HTR-8/SVneo (cell line): ENCODE results near the gene TPST1.
"Not testable (repeated sequence)": the region's sequence is repeated elsewhere in the genome, so short reads cannot be mapped to it uniquely, and the experiment has no call there.

Source experiments
- DNase-seq: peaks from one replicate; pipeline ENCODE4 v3.0.0; 2011; ENCODE audit warnings: low spot score, mixed read lengths; ENCODE audit not compliant: insufficient read length
- FAIRE-seq: peaks from 2 replicates; lab custom pipeline; 2011; peaks lifted over from hg19 to GRCh38; lab: Jason Lieb, UNC

The TPST1 gene

DNA sequence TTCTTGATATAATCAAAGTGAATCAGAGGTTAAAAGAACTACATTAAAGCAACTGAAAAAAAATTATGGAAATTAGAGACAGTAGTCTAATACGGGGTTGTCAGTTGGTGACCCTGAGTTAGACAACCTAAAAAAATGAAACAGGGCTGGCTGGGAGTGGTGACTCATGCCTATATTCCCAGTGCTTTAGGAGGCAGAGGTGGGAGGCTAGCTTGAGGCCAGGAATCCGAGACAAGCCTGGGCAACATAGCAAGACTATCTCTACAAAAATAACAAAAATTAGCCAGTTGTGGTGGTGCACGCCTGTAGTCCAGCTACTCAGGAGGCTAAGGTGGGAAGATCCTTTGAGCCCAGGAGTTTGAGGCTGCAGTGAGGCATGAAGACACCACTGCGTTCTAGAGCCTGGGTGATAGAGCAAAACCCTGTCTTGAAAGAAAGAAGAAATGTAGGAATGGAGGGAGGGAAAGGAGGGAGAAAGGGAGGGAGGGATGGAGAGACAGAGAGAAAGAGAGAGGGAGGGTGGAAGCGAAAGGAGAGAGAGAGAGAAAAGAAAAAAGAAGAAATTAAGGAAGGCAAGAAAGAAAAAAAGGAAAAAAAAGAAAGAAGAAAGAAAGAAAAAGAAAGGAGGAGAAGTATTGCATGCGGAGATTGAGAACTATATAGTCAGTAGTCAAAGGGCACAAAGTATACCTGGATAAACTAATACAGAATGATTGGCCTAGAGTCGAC, 166.1 kb downstream of the TPST1 start:
- DNase-seq (no peak), FAIRE-seq (no peak)

DNA sequence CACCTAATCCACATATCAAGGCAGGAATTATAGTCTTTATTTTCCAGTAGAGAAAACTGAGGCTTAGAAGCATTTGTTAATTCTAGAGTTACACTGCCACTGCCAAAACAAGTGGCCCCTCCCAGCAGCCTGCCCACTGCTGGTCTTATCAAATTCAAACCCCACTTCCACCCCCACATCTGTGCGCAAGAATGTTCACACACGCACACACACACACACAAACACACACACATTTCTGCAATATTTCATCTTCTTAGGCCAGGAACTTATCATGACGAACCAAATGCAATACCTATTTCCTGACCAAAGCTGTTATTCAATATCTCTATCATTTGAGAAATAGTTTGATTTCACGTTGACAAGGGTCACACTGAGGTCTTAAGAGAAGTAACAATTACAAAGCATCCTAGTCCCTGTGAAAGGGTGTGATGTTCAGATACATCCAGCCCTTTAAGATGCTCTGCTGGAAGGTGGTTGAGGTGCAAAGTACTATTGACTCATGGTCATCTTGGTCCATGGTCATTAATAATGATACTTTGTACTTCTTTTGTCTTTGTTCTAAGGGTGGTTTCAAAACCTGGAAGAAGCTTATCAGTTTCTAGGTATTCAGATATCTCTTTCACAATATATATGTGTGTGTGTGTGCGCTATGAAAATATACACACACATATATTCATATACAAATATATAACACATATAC, 169.2 kb downstream of the TPST1 start:
- not testable (repeated sequence) for FAIRE-seq, DNase-seq

DNA sequence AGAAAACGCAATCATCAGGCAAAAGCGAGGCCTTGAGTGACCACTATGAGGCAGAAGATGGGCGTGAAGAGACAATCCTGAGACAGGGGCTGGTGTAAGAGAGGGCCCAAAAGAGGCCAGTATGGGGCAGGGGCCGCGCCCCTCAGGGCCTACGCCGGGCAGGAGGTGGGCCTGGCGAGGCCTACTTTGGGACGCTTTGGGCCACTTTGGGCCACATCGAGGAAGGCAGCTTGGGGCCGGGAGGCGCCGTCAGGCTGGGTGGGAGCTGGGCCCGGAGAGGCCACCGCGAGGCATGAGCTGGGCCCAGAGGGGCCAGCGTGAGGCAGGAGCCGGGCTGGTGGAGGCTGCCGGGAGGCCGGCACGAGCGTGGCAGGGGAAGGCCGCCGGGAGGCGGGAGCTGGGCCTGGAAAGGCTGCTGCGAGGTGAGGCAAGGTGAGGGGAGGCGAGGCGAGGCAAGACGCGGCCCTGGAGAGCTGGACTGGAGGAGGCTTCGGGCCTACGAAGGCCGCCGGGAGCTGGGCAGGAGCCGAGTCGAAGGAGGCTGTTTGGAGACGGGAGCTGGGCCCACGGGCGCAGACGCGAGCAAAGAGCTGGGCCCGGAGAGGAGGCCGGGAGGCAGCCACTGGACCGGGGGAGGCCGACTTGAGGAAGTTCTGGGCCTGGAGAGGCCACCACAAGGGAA, 171.3 kb downstream of the TPST1 start:
- no peak for FAIRE-seq
- DNase-seq: no peak

DNA sequence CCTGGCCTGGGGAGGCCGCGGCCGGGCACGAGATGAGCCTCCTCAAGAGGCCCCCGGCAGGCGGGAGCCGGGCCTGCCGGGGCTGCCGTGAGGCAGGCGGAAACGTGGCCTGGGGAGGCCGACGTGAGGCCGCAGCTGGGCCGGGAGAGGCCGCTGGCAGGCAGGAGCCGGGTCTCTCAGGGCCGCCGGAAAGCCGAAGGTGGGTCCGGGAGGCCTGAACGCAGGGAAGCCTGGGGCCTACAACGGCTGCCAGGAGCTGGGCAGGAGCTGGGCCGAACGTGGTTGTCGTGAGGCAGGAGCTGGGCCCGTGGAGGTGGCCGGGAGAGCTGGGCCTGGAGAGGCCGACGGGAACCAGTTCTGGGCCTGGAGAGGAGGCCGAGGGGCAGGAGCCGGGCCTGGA, 171.9 kb downstream of the TPST1 start:
- DNase-seq: no peak
- FAIRE-seq: no peak

DNA sequence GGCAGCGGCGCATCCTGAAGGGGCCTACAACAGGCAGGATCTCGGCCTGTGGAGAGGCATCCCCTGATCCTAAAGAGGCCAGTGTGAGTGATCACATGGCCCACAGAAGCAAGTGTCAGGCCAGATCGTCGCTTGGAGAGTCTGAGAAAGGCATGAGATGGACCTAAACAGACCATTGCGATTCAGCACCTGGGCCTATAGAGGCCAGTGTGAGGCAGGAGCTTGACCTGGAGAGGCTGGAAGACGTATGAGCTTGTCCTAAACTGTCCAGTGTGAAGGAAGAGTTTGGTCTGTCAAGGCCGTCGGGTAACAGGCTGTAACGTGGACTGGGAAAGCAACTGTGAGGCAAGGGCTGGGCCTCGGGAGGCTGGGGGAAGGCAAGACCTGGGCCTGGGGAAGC, 172.6 kb downstream of the TPST1 start:
- FAIRE-seq (no peak), DNase-seq (no peak)

DNA sequence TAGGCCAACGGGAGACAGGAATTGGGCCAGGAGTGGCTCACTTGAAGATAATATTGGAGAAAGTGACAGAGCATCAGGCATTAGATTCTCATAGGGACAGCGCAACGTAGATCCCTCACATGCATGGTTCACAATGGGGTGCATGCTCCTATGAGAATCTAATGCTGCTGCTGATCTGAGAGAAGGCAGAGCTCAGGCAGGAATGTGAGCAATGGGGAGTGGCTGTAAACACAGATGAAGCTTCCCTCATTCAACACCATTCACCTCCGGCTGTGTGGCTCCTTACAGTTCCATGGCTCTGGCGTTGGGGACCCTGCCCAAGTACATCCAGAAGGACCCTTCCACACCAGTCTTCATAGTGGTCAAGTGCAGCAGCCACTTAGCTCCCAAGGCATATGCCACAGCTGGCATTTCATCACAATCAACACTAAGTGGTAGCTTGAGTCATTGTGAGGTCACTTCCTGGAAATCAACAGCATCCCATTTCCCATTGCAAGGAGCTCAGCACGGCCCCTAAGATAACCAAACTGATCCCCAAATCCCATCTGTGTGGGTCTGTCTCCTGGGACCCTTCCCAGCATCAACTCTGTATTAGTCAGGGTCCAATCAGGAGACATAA, 174.5 kb downstream of the TPST1 start:
- DNase-seq (no peak), FAIRE-seq (no peak)

DNA sequence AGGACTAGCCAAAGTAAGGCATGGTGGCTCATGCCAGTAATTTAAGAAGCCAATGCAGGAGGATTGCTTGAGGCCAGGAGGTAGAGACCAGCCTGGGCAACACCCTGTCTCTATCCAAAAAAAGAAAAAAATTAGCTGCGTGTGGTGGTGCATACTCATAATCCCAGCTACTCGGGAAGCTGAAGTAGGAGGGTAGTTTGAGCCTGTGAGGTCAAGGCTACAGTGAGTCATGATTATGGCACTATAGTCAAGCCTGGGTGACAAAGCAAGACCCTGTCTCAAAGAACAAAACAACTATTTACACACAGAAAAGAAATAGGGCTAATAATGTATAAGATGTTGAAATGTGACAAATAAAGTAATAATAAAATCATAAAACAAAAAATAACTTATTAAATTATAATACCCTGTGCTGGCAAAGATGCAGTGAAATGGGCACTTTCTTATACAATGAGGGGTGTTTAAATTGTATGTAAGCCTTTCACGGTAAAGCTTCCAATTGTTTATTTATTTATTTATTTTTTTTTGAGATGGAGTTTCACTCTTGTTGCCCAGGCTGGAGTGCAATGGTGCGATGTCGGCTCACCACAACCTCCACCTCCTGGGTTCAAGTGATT, 175.2 kb downstream of the TPST1 start:
- FAIRE-seq: no peak
- no peak for DNase-seq

DNA sequence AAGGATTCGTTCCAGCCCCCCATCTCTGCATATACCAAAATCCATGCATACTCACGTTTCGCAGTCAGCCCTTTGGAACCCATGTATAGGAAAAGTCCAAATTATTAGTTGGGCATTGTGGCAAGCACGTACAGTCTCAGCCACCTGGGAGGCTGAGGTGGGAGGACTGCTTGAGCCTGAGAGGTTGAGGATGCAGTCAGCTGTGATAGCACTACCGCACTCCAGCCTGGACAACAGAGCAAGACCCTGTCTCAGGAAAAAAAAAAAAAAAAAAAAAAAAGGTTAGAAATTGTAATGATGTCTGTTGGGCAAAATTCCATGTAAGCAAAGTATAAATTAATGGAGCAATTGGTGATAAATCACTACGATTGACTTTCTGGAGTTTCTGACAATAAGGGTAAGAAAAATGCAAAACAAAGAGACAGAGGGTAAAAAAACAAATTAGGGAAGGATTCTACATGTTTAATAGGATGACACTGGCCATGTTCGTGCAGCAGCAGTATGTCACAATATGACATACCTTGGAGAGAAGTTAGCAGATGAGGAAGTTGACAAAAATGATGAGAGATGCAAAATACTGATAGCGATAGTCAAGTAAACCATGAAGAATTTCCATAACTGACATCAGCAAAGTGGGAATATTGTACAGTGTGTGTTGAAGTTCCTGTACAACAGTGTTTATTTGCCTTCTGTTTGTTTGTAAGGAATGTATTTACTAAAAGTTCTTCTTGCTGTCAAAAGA, 177.2 kb downstream of the TPST1 start:
- not testable (repeated sequence) for DNase-seq, FAIRE-seq

DNA sequence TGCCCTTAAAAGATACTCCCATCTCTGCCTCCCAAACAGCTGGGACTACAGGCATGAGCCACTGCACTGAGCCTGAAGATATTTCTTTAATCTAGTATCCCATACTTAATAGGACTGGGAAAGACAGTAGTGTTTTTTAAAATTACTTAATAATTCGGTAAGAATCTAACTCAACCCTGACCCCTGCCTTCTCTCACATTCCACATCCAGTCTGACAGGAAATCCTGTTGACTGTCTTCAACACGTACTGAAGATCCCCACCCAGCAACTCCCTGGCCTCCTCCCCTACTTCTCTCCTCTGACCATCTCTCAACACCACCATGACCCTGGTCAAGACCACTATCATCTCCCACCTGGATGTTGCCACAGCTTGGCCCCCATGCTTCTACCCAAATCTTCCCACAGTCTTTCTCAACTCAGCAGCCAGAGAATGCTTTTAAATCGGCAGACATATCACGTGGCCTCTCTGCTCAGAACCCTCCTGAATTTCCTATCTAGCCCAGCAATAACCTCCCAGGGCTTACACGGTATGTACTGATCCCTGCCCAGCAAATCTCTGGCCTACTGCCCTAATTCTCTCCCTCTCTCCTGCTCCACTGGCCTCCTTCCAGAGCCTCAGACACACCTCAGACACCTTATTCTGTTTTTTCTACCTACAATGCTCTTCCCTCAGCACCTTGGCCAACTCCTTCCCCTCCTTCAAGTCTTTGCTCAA, 180.2 kb downstream of the TPST1 start:
- not testable (repeated sequence) for DNase-seq, FAIRE-seq

DNA sequence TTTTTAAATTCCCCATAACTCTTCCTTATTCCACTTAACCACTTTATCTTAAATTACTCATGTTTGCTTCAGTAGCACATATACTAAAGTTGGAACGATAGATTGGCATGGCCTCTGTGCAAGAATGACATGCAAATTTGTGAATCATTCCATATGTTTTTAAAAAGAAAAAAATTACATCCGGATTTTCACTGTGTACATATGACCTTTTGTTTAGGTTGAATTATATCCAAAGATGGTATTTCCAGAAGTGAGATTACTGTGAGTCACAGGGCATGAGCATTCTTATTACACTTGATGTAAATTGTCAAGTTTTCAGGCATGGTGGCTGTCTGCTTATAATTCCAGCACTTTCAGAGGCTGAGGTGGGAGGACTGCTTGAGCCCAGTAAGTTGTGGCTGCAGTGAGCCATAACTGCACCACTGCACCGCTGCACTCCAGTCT, 190.0 kb downstream of the TPST1 start:
- DNase-seq, FAIRE-seq: not testable (repeated sequence)

DNA sequence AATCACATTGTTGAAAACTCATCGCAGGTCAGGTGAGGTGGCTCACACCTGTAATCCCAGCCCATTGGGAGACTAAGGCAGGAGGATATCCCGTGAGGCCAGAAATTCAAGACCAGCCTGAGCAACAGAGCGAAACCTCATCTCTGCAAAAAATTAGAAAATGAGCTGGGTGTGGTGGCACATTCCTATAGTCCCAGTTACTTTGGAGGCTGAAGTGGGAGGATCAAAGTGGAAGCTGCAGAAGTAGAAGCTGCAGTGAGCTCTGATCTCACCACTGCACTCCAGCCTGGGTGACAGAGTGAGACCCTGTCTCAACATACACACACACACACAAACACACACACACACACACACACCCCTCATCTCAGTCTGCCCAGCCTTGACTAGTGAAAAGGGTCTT, 190.9 kb downstream of the TPST1 start:
- DNase-seq, FAIRE-seq: not testable (repeated sequence)

DNA sequence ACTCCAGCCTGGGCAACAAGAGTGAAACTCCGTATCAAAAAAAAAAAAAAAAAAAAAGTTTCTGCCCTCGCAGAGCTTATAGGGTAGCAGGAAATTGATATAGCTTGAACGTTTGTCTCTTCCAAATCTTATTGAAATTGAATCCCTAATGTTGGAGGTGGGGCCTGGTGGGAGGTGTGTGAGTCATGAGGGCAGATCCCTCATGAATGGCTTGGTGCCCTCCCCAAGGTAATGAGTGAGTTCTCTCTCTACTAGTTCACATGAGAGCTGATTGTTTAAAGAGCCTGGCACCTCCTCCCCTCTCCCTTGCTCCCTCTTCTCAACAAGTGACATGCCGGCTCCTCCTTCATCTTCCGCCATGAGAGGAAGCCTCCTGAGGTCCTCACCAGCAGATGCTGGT, 193.7 kb downstream of the TPST1 start:
- DNase-seq, FAIRE-seq: not testable (repeated sequence)

DNA sequence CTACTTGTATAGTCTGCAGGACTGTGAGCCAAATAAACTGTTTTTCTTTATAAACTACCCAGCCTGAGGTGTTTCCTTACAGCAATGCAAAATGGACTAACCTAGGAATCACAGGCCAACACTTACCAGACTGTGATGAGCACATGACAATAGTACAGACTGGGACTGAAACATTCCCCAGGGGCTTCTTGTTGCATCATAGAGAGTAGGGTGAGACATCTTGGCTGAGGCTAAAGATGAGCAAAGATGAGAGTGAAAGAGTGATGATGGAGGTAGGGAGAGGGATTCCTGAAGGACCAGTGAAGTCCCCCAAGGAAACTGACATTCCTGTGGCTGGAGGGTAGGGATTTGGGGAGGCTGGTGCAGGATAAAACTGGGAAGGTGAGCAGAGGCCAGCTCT, 194.4 kb downstream of the TPST1 start:
- FAIRE-seq (no peak), DNase-seq (no peak)

DNA sequence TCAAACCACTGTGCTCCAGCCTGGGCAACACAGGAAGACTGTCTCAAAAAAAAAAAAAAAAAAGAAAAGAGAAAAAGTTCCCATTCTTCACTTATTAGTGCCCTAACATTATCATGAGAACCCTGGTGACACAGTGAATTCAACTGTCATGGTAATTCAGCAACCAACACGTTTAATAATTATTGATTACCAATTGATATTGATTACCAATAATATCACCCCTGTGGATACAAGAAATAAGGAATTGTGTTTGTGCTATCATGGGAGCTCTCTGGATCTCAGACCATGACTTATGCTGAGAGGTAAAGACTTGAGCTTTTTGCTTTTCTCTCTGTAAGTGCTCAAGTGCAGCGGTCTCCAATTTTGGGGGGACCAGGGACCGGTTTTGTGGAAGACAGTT, 195.3 kb downstream of the TPST1 start:
- FAIRE-seq (no peak), DNase-seq (no peak)

DNA sequence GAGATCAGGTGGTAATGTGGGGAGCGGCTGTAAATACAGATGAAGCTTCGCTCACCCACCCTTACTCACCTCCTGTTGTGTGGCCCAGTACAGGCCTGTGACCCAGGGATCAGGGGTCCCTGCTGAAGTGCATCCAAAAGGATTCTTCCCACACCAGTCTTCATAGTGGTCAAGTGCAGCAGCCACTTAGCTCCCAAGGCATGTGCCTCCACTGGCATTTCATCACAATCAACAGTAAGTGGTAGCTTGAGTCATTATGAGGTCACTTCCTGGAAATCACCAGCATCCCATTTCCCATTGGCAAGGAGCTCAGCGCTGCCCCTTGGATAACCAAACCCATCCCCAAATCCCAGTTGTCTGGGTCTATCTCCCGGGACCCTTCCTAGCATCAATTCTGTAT, 196.0 kb downstream of the TPST1 start:
- not testable (repeated sequence) for FAIRE-seq, DNase-seq

DNA sequence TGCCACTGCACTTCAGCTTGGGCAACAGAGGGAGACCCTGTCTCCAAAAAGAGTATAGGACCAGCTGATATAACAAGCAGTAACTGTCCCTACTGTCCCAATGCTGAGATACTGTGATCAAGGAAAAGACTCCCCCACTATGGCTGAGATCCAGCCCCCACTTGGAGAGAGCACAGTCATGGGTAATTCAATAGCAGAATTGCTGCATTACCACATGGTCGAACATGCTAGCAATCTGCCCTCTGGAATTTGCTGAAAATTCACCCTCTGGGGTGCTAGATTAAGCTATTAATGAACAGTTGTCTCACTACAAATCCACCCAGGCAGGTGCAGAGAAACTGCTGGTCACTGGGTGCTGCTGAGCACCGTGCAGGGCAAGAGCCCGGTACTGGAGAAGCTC, 196.8 kb downstream of the TPST1 start:
- not testable (repeated sequence) for FAIRE-seq, DNase-seq

DNA sequence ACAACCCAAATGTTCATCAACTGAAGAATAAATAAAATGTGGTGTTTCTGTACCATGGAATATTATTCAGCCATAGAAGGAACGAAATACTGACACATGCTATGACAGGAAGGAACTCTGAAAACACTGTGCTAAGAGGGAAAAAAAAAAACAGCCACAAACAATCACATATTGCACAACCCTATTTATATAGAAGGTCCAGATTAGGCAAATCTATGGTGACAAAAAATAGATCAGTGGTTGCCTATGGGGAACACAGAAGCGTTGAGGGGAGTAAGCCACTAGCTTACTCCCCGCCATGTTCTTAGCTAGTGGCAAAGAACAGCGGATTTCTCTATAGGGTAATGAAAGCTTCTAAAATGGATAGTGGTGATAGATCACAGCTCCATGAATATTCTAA, 198.4 kb downstream of the TPST1 start:
- FAIRE-seq: no peak
- DNase-seq: no peak

DNA sequence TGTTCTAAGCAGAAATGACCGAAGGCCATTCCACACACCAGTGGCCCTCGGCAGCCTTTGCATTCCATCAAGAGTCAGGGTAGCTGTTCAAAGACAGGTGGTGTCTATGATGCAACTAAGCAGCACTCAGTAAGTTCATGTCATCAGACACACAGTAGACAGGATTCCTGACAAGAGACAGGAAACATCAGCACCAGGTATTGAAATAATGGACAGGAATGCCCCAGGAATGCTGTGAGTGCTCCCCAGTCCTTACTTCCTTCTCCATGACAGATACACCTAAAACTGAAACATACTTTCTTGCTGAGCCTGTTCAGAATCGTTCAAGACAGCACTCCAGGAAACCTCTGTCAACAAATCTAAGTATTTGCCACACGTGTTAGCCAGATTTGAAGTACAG, 204.4 kb downstream of the TPST1 start:
- no peak for FAIRE-seq

More for the DNA sequence above, 204.4 kb downstream of the TPST1 start:
- no peak for DNase-seq
